NCI-H2107 (cell line): ENCODE data around the gene SLC5A10.

ENCODE experiments used
- DNase-seq: peaks from one replicate; lab custom pipeline; 2025; lab: John Stamatoyannopoulos, UW

Gene SLC5A10

DNA sequence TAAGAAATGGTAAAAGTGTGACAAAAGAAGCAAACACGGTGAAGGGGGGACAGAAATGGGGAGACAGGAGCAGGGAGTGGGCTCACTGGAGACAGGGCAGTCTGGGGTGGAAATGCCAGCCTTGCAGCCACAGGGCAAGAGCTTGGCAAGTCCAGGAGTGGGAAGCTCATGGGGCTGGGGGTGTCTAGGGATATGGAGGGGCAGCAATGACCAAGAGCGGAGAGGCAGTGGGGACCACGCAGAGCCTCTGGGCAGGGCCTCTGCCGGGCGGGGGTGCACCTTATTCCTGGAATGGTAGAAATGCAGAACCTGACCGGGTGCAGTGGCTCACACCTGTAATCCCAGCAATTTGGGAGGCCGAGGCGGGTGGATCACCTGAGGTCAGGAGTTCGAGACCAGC lies 12.6 kb downstream of the SLC5A10 start:
- no peak for DNase-seq

DNA sequence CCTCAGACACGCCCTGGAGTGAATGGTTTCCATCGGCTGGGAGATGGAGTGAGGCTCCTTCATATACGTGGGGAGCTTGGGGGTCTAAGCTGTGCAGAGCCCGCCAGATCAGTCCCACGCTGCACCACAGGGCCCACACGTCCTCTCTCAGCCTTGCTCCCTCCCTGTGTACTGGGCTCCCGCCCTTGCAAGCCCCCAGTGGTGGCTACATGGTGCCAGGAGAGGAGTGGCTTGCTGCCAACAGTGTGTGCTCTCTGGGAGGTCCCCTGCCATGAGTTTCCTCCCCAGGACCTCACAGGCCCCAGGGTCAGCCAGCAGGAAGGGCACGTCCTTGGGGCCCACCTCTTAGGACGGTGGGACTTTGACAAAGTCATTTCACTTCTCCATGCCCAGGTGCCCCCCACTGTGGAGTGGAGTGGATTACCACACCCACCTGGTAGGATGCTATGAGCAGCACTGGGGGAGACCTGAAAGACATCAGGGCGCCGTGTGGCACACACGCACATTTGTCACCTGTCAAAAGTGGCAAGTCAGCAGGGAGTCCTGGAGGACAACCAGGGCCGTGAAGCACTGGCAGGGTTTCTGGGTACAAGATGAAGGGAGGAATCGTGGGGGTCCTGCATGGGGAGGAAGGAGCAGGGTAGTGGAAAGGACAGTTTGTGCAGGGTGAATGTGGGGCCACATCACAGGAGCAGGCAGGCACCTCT lies 13.7 kb downstream of the SLC5A10 start:
- DNase-seq: no peak

DNA sequence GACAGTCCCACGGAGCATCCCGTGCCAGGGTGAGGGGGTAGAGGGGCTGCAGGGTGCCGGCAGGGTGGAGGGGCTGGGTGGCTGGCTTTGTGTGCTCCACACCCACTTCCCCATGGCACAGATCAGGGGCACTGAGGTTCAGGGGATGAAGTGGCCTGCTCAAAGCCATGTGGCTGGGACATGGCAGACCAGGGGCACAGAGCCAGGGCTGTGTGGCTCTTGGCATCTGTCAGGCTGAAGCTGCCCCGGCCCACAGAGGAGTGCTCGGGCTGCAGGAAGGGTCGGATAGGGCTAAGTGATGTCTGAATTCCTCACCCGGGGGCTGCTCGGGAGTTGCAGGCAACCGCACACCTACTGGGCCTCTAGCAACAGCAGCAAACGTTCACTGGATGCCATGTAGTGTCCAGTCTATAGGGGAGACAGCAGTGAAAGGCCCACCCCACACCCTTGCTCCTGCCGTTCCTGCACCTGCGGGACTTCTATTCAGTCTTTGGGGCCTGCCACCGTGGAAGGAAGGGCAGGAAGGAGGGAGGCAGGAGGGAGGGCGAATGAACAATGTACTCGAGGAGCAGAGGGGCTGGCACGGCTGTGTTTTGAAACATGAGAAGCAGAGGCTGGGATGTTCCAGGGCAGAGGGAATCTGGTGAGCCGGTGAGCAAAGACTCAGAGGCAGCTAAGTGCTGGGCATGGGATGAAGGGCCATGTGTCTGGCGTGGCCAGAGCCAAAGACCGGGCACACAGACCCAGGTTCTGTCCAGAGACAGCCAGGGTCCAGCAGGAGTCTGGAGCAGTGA lies 15.1 kb downstream of the SLC5A10 start:
- peak; percentile 32 for DNase-seq

DNA sequence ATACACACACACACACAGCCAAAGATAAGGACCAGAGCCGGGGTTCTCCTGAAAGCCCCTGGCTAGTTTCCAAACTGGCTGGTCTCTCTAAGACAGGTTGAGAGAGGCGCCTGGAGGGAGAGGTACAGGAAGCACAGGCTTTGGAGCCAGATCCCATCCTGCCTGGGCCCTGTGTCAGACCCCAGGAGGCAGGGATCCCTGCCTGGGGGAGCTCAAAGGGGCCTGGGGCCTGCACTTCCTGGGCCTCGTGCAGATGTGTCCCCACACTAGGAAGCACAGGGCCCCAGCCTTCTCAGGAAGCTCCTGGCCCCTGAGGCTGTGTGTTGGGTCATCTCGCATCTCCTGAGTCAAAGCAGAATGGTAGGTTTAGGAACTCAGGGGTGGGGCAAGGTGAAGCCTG lies 16.0 kb downstream of the SLC5A10 start:
- DNase-seq: no peak

DNA sequence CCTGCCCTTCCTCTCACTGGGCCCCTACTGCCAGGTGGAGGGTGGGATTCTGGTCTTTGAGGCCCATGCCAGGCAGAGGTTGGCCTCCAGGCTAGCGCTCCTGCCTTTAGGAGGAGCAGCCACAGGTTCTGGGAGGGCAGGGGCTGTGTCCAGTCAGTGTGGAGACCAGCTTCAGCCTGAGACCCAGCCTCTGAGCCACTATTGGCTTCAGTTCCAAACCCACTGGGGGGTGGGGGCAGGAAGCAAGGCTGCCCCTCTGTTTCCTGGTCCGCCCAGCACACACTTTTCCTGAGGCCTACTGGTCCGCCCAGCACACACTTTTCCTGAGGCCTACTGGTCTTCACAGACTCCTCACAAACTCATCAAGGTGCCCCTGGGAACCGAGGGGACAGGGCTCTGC lies 16.4 kb downstream of the SLC5A10 start:
- DNase-seq: no peak

DNA sequence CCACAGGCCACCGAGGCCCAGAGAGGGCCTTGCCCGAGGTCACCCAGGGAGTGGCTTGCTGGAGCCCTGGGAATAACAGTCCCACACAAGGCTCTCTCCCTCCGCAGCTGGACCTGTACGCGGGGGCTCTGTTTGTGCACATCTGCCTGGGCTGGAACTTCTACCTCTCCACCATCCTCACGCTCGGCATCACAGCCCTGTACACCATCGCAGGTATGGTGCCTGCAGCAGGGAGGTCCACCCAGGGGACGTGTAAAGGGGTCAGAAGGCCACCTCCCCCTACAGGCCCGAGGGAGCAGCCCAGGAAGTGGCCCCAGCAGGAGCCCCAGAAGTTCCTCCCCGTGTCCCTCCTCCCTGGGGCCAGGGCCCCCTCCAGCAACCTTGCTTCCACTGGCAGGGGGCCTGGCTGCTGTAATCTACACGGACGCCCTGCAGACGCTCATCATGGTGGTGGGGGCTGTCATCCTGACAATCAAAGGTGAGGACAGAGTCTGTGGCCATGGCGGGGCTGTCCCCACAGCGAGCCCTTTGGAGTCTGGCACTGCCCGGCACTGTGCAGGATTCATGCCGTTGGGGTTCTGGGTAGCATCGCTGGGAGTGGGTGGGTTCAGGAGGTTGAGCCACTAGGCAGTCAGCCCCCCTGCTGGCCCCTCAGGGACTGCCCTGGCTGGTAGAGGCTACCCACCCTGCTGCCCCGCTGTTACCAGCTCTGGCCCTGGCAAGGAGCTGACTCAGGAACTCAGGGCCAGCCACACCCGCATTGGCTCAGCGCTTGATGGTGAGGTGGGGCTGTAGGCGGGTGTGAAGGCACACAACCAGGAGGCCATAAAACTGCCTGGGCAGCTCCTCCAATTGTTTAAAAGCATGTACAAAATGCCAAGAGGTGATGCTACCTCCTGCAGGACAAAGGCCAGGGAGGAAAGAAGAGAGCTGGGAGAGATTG lies 17.3 kb downstream of the SLC5A10 start:
- no peak for DNase-seq

DNA sequence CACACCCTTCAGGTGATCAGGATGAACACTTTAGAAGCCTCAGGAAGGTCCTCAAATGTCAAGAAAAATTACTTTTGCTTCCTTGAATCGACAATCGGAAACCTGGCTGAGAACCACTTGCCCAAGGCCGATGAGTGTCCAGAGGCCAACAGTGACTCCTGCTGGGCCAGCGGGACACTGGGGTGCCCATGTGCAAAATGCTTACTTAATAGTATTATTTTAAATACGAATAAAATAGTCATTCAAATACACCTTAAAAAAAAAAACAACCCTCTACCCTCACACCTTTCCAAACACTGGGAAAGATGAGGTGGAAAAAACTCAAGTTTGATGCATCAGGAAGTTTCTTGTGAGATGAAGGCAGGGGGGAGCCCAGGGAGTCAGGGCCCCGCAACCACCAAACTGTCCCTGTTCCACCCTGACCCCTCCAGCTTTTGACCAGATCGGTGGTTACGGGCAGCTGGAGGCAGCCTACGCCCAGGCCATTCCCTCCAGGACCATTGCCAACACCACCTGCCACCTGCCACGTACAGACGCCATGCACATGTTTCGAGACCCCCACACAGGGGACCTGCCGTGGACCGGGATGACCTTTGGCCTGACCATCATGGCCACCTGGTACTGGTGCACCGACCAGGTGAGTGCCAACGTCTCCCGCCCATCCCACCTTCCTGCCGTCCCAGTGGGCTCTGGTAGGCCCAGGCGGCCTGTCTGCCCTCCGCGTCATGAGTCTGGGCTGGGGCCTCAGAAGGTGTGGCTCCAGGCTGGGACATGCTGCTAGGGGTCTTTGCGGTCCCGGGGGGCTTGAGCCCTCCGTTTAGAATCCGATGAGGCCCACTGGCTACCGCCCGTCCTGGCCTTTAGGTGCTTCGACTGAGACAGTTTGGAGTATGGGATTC lies 18.9 kb downstream of the SLC5A10 start:
- no peak for DNase-seq

DNA sequence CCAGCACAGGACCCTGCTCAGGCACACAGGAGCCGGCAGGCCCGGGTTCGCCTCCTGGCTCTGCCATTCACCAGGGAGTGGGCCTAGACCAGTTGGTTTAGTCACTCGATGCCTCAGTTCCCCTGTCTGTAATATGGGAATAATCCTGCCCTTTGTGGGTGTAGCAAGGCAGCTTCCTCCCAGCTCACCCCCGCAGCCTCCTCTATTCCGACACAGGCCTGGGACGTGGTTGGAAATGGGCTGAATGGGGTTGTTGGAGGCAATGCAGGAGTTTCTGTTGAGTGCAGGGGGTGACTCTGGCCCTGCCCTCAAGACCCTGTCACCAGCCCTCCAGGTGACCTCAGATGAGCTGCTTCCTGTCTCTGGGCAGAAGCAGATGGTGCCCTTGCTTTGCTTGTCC lies 19.8 kb downstream of the SLC5A10 start:
- no peak for DNase-seq

DNA sequence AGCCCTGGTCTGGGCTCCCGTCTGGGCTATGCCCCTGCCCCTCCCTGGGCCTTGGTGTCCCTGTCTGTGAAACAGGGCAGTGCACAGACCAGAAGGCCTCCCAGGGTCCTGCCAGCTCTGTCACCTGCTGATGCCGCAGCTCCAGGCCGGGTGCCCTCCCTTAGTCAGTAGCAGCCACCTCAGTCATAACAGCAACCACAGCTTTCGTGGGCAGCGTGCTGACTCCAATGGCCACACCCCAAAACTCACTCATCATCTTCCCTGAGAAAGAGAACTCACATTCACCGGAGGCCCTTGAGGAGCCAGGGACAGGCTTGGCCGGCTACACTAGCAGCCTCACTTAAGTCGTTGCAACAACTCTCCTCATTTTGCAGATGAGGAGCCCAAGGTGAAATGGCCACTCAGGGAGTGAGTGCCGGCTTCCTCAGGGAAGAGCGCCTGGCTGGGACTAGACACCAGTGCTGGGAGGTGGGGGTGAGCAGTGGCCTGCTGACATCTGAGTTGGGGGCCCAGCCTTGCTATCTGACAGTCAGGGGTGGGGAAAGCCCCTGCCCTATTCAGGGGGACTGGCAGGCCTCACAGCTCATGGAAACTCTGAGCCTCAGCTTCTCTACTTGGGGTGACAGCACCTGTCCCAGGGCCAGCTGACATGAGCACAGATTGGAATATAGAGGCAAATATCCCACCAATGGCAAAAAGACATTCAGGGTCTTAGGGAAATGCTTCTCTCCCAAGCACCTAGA lies 22.6 kb downstream of the SLC5A10 start:
- no peak for DNase-seq

DNA sequence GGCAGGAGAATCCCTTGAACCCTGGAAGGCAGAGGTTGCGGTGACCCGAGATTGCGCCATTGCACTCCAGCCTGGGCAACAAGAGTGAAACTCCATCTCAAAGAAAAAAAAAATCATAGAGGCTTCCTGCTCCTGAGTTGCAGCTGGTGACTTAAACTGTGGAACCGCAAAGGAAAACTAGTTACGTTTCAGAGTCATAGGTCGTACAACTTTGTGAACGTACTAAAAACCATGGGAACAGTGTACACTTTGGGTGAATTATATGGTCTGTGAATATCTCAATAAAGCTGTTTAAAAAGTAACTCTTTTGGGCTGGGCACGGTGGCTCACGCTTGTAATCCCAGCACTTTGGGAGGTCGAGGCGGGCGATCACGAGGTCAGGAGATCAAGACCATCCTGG lies 23.6 kb downstream of the SLC5A10 start:
- DNase-seq: no peak

DNA sequence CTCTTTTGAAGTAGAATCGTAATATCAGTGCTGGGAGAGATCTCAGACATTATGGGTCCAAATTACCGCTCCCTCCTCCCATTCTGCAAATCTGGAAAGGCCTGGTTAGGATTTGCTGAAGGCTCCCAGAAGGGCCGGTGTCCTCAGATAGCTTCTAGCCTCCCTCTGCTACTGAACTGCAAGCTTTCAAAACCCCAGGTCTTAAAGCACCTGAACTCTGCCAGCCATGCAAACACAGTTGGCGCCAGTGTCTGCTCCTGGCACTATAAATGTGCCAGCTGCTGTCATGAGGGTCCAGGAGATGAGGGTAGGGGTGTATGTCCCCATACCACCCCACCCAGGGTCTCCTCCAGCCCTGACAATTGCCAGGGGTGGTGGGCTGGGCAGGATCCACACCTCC lies 24.2 kb downstream of the SLC5A10 start:
- DNase-seq: no peak

DNA sequence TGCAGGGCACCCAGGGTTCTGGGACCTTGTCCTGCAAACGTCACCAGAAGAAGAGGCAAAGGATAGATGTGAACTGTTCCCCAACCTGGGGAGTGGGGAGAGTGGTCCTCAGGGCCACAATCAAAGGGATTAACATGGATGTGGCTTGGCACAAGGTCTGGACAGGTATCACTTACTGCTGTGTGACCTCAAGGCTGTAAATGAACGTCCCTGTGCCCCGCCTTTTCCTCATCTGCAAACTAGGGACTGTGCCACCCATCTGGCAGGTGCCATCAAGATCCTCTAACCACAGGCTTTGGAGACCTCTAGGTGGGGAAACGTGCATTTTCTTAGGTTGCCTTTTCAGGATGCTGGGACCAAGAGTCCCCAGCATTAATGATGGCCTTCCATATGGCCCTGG lies 25.1 kb downstream of the SLC5A10 start:
- DNase-seq: no peak

DNA sequence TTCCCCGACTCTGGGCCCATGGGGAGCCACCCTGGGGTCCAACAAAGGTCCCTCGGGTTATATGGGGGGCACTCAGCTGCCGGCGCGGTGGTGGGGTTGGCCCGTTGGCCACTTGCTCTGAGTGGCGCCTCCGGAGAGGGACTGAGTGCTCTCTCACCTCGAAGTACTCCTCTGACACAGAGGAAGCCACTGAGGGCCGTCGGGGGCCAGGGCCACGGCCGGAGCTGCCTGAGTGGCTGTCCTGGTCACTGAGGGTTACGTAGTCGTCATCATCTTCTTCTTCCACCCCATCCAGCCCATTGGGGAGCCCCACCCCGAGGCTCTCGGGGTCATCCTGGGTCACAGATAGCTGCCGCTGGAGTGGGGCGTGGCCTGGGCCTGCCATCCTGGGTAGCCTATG lies 25.7 kb downstream of the SLC5A10 start:
- no peak for DNase-seq

DNA sequence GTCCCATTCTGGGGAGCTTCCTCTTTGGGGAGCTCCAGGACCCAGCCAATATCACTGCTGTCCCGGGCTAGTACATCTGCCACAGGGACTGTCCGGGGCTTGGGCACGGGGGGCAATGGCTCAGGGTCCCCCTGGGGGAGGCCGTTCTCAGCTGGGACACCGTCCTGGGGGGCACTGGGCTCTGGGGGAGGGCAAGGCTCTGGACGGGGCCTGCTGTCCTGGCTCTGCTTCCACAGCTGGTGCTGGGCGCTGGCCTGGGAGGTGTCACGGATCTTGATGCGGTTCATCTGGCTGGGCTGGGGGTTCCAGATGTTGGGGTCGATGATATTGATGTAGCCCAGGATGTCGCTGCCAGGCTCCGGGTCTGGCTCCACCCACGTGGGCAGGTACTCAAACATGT lies 26.1 kb downstream of the SLC5A10 start:
- DNase-seq: no peak

DNA sequence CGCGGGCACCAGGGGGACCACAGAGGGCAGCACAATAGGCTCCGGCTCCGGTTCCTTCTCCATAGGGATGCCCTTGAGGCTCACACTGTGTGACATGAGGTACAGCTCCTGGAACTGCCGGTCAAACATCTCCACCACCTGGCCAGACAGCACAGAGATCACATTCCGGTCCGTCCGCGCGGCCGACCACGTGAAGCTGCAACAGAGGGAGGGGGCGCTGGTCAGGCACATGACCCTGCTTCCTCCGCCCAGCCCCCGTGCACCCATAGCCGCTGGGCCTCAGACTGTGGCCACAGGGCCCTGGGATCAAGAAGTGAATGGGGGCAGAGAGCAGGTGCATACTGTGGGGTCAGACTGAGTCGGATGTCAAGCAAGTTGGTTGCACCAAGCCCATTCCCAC lies 26.7 kb downstream of the SLC5A10 start:
- DNase-seq: no peak

DNA sequence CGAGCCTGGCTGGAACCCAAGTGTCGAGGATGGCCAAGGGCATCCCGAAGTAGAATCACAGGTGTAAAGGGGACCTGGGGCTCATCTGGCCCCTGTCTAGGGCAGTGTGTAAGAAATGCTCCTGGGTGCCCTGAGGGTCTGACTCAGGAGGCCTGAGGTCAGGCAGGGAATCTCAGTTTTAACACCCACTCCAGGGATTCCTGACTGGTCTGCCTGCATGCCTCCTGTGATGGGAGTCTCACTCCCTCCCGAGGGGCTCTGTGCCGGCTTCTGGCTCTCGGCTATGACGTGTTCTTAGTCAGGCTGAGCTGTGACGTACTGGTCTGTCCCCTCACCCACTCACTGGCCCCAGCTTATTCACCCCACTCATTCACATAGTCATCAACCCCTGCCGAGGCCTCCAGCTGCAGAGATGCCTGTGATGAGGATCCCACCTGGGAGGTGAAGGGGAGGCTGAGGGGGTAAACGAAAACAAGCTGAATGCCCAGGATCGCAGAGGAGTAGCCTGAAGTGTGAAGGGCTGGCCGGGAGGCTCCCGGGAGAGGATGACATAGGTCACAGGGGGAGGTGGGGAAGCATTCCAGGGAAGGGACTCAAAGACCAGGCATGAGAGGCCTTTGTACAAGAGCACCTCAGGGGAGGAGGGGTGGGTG lies 28.8 kb downstream of the SLC5A10 start:
- DNase-seq: no peak

DNA sequence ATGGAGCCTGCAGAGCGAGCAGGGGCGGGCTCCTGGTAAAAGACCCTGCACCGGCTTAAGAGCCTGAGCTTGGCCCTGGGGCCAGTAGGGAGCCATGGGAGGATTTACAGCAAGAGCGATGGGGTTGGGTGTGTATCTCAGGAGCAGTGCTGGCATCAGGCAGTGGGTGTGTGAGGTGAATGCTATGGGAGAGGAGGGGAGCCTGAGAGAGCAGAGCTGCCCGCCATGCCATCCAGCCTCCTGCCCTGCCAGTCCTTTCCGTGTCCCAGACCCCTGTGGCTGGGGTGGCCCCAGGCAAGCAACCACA lies 29.3 kb downstream of the SLC5A10 start:
- no peak for DNase-seq

DNA sequence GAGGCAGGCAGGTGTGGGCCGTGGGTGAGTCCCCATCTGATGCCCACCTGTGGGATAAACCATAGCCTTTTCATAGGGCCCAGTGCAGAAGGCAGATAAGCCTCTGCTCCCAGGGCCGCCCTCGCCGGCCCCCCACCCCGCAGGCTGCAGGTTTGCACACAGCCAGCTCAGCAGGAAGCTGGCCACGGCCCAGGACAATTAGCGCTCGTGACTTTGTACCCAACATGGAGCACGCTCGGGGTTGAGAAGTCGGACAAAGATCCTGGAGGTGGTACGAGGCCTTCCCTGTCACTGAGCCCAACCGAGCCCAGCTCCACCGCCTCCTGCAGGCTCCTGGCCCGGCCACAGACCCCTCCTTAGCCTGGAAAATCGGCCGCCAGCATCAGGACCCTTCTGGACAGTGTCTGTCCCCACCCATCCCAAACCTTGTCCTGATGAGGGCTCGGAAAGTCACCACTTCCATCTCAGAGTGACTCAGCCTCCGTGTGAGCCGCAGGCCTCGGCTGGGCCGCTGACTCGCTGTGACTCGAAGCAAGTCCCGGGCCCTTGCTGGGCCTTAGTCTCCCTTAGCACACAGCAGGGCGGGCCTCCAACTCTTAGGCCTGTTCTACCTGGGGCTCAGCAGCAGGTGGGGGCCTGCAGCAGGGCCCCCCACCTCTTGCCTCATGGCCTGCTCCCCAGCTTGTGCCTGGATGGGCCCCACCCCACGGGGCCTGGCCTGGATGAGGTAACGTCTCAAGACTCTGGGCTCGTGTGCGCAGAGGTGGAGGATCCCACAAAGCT lies 29.9 kb downstream of the SLC5A10 start:
- DNase-seq: no peak

DNA sequence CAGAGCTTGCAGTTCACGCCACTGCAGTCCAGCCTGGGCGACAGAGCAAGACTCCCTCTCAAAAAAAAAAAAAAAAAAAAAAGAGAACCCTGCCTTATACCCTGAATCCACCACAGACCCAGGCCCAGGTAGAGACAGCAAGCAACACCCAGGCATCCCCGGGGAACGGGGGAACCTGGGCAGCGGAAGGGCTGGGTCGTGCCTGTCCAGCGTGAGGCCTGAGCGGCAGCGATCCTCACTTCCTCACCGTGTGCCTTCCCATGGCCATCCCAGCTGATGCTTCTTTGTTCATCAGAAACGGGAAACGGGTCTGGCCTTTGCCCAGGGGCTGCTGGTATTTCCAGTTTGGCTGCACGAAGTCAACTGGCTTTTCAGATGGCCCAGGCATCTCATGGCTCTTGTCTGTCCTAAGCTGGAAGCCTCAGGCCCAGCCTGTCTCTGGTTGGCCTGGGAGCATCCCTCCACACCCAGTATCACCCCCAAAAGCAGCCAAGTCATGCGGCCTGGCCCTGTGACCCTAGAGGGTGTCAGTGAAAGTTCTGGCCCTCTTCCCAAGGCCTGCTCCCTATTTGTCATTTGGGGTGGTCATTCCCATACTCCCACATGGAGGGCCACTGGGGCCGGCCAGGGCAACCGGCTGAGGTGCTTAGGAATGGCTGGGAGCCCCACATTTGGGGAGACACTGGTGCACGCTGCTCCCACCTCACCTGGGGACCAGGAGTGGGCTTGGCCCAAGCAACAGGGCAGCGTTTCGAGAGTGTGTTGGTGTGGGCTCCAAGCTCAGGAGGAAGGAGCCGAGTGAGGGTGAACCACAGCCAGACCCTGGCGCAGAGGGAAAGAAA lies 32.5 kb downstream of the SLC5A10 start:
- DNase-seq: no peak
